SKM-1 (cell line): ENCODE data around the gene KLHDC2.
"Not testable (repeated sequence)": the region's sequence is repeated elsewhere in the genome, so short reads cannot be mapped to it uniquely, and the experiment has no call there.

Source experiments
- DNase-seq: peaks from one replicate; lab custom pipeline; 2025; ENCODE audit not compliant: unreplicated experiment; lab: John Stamatoyannopoulos, UW

KLHDC2 gene

DNA sequence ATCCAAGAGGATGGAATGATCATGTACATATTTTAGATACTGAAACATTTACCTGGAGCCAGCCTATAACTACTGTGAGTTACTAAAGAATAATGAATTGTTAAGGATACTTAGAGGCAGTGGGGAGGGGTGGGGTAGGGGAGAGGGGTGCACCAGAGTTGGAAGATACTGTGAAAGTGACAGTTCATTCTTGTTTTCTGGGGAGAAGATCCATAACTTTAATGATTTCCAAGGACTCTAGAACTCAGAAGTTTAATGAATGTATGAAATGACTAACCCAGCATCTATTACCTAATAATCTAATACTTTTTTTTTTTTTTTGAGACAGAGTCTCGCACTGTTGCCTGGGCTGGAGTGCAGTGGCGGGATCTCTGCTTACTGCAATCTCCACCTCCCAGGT lies 10.5 kb downstream of the KLHDC2 start:
- DNase-seq = no peak

GRCh38 chr14:49781040-49781439 lies 13.1 kb downstream of the KLHDC2 start:
- DNase-seq = not testable (repeated sequence)

DNA sequence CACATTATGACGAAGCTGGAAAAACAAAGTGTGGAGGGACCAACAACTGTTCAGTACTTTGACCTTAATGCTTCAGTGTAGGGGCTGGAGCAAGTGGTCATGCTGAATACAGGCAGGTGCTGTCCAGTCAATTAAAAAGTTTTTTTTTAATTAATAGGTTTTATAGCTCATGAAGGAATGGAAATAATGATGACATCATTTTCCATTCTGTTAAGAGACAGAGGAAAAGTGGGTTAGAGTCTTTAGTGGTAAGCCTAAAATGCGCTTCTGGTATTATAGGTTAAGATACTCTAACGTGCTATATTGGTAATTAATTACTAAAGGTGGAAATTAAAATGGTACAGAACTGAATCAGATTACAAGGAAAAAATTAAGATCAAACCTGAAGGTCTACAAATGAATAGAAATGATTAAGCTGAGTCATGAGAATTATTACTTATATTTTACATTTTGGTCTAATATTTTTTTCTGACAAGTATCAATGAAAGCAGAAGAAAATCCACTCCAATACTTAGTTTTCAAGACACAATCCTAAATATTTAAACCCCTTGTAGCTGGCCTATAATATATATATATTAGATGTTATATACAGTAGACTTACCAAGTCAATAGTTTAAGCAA lies 15.6 kb downstream of the KLHDC2 start:
- DNase-seq = no peak

DNA sequence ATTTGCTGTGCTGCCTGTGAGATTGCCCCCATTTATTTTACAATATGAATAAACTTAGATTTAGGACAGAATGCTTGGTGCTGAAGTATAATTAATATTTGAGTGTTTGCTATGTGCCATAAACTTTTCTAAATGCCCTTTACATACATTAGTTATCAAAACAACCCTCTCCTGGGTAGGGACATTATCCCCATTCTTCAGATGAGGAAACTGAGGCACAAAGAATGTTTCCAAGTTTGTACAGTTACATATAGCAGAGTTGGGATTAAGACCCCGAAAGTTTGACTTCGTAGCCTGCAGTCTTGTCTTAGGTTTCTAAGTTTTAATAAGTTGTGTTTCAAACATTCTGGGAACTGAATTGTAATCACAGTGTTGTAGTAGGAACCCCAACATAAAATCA lies 18.4 kb downstream of the KLHDC2 start:
- DNase-seq = no peak

DNA sequence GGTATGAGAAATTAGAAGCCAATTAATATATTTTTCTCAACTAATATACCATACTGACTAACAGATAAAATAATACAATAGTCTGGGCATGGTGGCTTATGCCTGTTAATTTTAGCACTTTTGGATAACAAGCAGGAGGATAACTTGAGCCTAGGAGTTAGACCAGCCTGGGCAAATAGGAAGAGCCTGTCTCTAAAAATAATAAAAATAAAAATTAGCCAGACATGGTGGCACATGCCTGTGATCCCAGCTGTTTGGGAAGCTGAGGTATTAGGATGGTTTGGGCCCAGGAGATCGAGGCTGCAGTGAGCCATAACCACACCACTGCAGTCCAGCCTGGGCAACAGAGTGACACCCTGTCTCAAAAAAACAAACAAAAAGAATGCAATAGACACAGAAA lies 24.7 kb downstream of the KLHDC2 start:
- no peak for DNase-seq

DNA sequence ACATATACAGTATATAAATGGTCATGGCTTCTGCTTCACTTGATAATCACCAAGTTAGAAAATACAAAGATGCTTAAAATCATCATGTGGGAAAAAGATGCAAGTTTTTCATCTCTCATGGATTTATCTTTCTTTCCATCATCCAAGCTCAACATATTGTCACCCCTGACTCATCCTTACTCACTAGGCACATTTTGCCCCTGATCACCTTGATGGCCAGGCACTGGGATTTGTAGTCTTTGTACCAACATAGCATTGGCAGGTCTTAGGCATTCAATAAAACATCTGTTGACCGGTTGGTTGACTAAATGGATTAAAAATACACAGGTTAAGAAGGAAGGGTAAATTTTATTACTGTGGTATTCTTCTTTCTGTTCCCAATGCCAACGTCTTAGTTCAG lies 28.1 kb downstream of the KLHDC2 start:
- DNase-seq = no peak

- DNase-seq = no peak
Measured at GRCh38 chr14:49808780-49809179, 40.8 kb downstream of the KLHDC2 start.

GRCh38 chr14:49816118-49816517 lies 48.2 kb downstream of the KLHDC2 start:
- DNase-seq = not testable (repeated sequence)

DNA sequence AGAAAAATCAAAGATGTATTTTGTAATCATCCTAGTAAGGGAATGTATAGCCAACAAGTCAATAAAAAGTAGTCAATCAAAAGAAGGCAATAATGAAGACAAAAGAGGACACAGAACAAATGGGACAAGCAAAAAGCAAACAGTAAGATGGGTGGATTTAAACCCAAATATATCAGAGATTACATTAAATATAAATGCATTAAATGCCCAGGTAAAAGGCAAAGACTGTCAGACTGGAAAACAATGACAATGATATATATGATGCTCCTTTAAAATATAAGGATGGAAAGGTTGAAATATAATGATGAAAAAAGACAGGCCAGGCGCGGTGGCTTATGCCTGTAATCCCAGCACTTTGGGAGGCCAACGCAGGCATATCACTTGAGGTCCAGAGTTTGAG lies 48.9 kb downstream of the KLHDC2 start:
- DNase-seq = no peak

GRCh38 chr14:49820176-49820575 lies 52.2 kb downstream of the KLHDC2 start:
- DNase-seq = no peak

DNA sequence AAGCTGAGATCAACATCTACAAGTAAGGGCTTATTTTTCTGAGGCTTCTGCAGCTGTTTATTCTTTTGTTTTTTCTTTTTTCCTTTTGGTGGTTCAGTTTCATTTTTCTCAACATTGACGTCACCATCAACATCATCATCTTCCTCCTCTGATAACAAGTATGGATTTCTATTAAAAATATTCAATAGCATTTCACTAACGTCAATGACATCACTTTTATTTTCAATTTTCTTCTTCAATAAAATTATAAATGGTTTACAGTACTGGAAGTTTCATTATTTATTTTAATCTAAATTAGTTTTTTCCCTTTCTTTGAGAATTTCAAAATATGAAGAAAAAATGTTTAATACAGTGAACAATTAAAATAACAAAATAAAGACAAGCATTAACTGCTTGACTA lies 60.7 kb downstream of the KLHDC2 start:
- no peak for DNase-seq
